Activated gamma-delta T cell (primary cell): ENCODE measurements around the gene C20orf141.
"Not testable (repeated sequence)": the region's sequence is repeated elsewhere in the genome, so short reads cannot be mapped to it uniquely, and the experiment has no call there.

Source experiments
- DNase-seq: peaks from one replicate; lab custom pipeline; 2025; lab: John Stamatoyannopoulos, UW

Gene C20orf141

DNA sequence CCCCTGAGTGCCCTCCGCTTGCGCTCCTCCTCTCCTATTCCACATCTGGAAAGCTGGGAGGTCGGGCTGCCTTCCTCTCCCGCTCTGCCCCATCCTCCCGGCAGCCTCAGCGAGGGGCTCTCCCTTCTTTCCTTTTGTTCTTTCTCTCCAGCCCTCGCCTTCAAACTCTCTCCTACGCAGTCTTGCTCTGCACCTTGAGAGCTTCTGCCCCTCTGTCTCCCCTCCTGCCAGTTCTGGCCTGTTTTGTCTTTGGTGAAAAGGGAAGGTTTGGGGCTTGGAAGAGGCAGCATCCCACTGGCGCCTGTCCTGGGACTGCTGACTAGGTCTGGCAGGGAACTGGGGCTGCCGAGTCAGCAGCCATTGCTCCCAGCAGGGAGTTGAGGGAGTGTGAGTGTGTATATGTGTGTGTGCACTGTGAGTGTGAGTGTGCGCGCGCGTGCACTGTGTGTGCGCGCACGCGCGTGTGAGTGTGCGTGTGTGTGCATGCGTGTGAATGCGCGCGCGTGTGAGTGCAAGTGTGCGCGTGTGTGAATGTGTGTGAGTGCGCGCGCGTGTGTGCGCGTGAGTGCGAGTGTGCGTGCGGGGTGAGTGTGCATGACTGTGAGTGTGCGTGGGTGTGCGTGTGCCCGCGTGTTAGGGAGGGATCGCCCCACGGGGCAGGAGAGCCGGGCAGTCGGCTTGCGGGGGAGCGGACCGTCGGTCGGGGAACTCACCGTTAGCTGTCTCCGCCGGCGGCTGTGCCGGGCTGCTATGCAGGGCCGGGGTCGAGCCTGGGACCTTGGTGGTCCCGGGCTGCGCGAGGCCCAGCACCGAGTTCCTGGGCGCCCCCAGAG, 14.9 kb upstream of the C20orf141 start:
- no peak for DNase-seq

GRCh38 chr20:2800521-2801285, 14.1 kb upstream of the C20orf141 start, which contains the start of gene CPXM1:
Gene CPXM1 (minus strand): TSS chr20:2800627. CDS start chr20:2800572, 55 bp downstream.
- no peak for DNase-seq

- DNase-seq: no peak
These were observed 13.5 kb upstream of the C20orf141 start for GRCh38 chr20:2801286-2801728.

- no peak for DNase-seq
These were observed 10.6 kb upstream of the C20orf141 start for GRCh38 chr20:2804041-2804828.

DNA sequence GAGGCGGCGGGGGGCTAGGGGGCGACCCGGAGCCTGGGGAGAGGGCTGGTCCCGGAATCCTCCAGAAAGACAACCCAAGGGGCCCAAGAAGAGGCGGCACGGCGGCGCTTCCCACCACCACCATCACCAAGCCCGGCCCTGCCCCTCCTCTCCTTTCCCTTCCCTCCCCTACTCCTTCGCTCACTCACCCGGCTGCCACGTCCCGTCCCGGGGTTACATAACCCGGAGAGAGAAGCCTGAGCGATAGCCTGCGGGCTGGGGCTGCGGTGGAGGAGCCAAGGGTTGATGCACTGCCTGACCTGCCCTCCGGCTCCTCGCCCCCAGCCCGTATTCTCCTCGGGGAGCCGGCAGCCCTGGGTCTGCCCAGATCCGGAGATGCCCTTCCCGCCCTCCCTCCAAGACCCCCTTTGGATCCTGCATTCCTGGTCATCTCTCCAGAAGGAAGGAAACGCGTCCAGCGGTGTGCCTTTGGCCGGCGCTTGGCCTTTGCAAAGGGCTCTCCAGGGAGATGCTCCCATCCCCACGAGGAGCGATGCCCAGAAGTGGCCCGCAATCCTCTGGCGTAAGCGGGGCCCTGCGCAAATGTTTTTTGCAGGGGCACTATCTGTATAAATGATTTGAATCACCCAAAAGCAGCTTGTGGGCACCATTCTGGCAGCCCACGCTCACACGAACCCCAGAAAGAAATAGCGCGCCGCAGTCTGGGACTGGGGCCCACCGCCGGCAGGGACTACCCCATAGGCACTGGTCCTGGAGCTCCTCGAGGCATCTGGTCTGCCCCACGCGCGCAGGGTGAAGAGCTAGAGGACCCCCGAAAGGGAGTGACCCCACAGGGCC, 9.7 kb upstream of the C20orf141 start:
- DNase-seq: no peak

- DNase-seq: no peak
These were observed 9.0 kb upstream of the C20orf141 start for GRCh38 chr20:2805689-2806350.

DNA sequence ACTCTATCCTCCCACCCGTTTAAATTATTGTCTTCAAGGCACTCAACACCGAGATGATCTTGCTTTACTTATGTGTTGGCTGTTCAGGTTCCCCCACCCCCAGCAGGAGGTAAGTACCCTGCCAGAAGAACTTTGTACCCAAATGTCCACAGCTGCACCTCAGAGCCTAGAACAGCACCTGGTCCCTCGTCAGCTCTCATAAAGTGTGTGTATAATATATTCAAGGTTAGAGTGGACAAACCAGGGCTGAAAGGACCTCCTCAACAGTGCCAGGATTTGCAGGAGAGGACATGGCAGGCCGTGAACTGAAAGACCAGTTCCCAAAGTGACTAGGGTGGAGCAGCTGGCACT, 8.5 kb upstream of the C20orf141 start:
- DNase-seq: no peak

GRCh38 chr20:2807019-2807418, 7.8 kb upstream of the C20orf141 start:
- no peak for DNase-seq

DNA sequence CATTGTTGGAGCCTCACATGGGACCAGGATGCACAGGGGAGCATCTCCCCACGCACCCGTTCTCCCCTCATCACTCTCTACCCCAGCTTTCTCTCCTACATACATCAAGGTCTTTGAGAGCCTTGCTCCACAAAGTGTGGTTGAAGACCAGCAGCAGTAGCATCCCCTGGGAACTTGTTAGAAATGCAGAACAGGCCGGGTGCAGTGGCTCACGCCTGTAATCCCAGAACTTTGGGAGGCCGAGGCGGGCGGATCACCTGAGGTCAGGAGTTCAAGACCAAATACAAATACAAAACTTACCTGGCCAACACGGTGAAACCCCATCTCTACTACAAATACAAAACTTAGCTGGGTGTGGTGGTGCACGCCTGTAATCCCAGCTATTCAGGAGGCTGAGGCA, 6.9 kb upstream of the C20orf141 start:
- DNase-seq: not testable (repeated sequence)

GRCh38 chr20:2809690-2810089, 5.1 kb upstream of the C20orf141 start:
- DNase-seq: no peak

DNA sequence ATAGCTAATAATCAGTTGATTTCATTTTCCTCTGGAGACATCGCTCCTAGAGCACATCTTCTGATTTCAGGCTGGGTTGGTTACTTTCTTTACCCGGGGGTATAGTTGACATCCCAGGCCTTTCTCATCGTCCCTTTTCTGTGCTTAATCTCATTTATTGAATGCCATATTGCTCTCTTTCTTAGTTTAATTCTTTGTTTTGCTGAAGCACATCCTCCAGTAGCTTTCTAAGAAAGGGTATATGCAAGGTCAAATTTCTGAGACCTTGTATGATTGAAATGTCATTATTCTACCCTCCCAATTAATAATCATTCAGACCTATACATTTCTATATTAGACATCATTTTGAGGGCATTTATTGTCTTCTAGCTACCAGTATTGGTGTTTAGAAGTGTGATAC, 2.6 kb upstream of the C20orf141 start:
- DNase-seq: no peak

- DNase-seq: no peak
These were observed 711 bp upstream of the C20orf141 start for GRCh38 chr20:2814076-2814475.

- DNase-seq: no peak
These were observed 584 bp downstream of the C20orf141 start for GRCh38 chr20:2815242-2815900.

GRCh38 chr20:2816030-2816582, 1.3 kb downstream of the C20orf141 start, which contains the start of gene TMEM239:
Gene TMEM239 (plus strand): TSS chr20:2816364. CDS start chr20:2816555, 191 bp downstream.
- DNase-seq: no peak

DNA sequence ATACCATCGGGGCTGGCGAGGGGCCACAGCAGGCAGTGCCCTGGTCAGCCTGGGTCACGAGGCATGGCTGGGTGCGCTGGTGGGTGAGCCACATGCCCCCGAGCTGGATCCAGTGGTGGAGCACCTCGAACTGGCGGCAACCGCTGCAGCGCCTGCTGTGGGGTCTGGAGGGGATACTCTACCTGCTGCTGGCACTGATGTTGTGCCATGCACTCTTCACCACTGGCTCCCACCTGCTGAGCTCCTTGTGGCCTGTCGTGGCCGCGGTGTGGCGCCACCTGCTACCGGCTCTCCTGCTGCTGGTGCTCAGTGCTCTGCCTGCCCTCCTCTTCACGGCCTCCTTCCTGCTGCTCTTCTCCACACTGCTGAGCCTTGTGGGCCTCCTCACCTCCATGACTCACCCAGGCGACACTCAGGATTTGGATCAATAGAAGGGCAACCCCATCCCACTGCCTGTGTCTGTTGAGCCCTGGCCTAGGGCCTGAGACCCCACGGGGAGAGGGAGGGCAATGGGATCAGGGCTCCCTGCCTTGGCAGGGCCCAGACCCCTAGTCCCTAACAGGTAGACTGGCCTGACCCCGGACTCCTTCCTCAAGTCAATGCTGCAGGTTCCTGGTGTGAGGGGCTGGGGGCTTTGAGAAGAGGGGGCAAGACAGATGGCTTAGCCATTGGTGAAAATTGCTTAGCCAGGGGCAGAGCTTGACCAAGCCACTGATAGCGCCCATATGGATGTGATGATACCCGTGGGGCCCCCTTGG, 2.0 kb downstream of the C20orf141 start:
- no peak for DNase-seq

- no peak for DNase-seq
These were observed 2.5 kb downstream of the C20orf141 start for GRCh38 chr20:2817341-2817726.

DNA sequence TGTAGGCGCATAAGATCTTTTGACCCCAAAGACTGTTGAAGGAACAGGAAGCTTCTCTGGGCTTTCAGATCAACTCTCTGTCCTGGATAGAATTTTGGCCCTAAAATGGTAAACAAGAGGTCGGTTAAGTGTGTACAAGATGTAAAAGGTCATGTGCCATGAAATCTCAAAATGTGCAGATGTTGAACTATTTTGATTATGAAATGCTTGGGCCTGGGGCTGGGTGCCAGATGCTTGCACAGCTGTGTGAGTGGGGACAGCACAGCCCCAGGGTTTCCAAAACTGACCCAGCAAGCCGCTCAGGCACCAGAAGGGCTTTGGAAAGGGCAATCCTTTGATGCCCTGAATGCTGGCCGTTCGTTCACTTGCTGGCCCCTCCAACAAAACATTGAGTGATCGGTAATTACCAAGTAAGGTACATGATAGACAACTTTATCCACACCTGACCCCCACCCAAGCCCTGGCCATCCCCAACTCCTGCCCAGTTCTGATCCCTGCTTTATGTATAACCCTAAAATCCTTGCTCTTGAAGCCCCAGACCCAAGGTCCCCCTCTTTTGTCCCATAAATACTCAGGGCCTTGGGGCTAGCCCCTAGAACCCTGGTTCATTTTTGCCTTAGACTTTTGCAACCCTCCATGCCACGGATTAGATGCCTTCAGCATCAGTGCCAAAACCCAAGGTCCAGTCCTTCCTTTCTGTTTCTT, 3.3 kb downstream of the C20orf141 start:
- DNase-seq: no peak

DNA sequence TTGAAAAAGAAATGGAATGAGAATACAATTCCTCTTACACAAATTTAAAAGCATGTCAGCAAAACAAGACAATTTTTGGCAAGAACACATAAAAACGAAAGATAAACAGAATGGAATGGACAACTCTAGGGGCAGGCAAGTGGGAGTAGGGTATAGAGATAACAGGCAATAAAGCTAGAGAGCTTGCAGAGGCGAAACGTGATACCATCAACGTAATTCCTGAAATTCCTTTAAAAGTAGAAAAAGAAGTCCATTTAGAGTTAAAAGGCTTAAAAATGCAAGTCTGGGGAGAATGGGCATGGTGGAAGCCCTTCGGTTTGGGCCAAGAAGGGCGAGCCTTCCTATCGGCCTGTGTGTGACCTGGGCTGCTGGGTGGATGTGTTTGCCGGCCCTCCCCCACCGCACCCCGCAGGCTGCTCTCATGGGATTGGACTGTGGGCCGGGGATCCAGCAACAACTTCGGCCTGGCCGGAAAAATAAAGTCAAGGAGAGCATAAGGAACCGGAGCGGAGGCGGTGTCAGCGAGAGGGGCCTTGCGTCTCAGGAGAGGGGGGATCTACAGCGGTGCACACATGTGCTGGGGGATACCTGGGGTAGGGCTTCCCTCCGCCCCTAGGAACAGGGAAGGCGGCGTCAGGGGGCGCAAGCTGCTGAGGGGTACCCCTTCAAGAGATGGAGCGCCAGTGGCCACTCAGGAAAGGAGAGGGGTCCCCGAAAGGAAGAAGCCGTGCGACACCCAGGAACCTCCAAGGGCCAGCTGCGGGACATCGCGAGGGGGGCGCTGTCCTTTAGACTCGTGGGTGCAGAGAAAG, 5.5 kb downstream of the C20orf141 start:
- no peak for DNase-seq
